Stomach (tissue), 4 donors: ENCODE results near the gene LAMTOR4.

Experiments
- EP300 ChIP-seq: sonication (generic); formaldehyde crosslinking; IDR thresholded peaks from one replicate; pipeline ENCODE4 v1.6.1; 2017; ENCODE audit warnings: antibody characterized with exemption
- POLR2A ChIP-seq, 4 donors: fragments of 450-650 bp; IDR thresholded peaks; one replicate each; pipeline ENCODE4 v1.6.1; 2016; ENCODE audit warnings: antibody characterized with exemption in 4 of 4, control low read depth in 2 of 4, mild to moderate bottlenecking in 1 of 4, moderate library complexity in 1 of 4
- POLR2AphosphoS5 ChIP-seq, 3 donors: sonication (generic); formaldehyde crosslinking; IDR thresholded peaks; one replicate each; pipeline ENCODE4 v1.6.1; 2016; ENCODE audit warnings: antibody characterized with exemption in 3 of 3
- TF ChIP-seq, protein P1 (sequence below), 7 experiments: fragments of 450-650 bp in 4 of 7; fragments of 200-600 bp in 3 of 7; sonication (generic) in 3 of 7; IDR thresholded peaks; one replicate each; pipeline ENCODE4 v1.5.1; 2016 to 2019; ENCODE audit warnings: antibody characterized with exemption in 7 of 7, control low read depth in 2 of 7, mild to moderate bottlenecking in 1 of 7

DNA sequence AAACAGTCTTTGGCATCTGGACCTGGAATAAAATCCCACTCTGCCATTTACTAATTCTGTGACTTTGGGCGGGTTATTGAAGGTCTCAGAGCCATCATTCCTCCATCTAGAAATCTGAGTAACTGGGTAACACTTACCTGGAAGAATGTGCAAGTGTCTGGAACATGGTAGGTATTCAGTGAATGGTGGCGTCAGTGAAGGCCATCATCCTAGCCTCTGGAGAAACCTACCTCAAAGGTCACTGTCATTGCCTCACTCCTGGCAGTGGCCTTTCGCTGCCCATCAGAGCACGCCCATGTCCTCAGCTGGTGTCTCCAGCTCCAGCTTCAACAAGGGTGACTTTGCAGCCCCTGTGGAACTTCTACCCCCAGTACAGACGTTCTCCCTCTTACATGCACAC is 15.2 kb downstream of the LAMTOR4 start:
- TF ChIP-seq, protein P1, sequence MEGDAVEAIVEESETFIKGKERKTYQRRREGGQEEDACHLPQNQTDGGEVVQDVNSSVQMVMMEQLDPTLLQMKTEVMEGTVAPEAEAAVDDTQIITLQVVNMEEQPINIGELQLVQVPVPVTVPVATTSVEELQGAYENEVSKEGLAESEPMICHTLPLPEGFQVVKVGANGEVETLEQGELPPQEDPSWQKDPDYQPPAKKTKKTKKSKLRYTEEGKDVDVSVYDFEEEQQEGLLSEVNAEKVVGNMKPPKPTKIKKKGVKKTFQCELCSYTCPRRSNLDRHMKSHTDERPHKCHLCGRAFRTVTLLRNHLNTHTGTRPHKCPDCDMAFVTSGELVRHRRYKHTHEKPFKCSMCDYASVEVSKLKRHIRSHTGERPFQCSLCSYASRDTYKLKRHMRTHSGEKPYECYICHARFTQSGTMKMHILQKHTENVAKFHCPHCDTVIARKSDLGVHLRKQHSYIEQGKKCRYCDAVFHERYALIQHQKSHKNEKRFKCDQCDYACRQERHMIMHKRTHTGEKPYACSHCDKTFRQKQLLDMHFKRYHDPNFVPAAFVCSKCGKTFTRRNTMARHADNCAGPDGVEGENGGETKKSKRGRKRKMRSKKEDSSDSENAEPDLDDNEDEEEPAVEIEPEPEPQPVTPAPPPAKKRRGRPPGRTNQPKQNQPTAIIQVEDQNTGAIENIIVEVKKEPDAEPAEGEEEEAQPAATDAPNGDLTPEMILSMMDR (IDR thresholded peaks at IDR 0.05) = no peak
- TF ChIP-seq POLR2AphosphoS5 (IDR thresholded peaks at IDR 0.05) (no peak), POLR2A (IDR thresholded peaks at IDR 0.05) (no peak), EP300 (no peak)
